ENCODE results near the gene CXCL17.

Gene CXCL17

DNA sequence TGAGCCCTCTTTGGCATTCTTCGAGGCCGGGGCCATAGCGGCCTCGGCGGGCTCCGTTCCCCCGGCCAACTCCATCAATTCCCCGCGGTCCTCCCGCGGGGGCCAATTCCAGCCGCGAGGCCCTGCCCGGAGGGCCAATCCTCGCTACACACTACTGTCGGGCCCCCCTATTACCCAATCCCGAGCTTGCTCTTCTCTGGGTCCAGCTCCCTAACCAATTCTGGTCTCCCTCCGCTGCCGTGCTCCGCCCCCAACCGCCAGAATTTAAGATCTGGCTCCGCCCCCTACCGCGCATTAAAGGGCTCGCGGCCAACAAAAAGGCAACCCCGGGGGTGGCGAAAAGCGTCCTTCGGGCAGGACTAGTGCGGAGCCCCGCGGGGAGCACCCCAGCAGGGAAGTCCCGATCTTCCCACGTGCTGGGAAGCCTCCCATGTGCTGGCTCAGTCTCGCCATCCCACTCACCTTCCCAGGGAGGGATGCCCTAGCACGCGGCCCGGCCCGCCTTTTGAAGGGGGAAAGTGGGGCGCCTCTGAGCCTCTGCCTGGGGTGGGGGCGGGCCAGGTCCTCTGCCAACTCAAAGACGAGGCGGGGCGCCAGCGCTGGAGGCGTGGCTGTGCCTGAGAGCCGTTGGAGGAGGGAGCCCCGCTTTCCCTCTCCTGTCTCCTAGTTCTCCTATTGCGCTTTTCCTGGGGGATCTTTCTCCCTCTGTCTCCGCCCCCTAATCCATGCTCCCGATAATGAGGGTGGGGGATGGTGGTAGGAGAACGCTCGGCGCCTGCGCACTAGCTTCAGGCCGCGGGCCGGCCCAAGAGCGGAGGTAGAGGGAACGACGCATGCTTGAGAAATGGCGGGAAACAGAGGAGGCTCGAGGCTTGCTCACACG, 19.0 kb downstream of the CXCL17 start:
- peak; percentile 93 for DNase-seq

DNA sequence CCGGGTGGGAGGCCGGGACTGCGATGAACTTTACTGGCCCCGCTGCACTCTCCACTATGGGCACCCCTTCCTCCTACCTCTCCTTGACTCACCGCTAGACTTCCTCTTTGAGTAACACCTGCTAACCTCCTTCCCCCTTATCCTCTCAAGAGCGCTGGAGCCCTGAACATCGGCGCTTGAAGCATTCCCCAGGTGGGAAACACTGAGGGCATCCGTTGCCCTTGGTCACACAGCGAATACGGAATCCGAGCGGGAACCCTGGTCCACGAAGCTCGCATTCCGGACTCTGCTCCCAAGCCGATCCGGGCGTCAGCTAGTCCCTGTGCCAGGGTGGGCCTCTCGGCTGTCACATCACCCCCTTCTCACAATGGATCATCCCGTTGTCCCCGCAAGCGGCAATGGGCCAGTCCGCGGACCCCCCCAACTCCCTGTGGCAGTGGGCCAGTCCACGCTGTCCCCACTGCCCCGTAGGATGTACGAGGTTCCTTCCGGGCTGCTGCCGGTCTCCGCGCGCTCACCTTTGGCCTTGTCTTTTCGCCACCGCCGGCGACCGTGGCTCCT, 19.8 kb downstream of the CXCL17 start:
- DNase-seq: peak; percentile 16

DNA sequence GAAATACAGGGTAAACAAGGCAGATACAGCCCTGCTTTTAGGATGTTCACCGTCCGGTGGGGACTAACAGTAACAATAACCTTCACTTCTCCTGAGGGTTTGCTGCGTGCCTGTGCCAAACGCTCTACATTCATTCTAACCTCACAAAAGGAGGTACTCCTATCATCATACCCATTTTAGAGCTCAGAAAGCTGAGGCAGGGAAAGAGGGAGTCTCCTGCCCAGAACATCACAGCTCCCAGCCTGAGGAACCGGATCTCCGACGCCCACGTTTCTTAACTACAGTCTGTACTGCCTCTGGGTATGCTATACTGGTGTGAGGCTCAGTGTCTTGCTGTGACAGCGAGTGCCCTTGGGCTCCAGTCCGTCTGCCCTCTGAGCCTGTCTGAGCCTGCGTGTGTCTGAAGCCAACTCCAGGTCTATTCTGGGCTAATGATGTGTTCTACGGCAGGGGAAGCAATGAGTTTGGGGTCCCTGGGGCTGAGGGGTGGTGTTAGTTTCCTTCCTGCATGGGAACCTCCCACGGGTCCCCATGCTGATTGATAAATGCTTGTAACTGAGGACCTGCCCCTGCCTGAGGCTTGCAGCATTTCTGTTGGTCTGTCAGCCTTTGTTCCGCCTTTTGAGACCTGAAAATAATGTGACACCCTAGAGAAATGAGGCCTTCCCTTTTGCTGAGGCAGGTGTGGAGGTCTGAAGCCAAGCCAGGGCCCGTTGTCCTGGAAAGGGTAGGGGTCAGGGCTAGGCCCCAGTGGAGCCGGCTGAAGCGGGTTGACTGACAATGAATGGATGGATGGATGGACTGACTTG, 20.4 kb downstream of the CXCL17 start:
- DNase-seq: no peak

- DNase-seq: no peak
These were observed 21.1 kb downstream of the CXCL17 start for GRCh38 chr19:42421591-42422031.

DNA sequence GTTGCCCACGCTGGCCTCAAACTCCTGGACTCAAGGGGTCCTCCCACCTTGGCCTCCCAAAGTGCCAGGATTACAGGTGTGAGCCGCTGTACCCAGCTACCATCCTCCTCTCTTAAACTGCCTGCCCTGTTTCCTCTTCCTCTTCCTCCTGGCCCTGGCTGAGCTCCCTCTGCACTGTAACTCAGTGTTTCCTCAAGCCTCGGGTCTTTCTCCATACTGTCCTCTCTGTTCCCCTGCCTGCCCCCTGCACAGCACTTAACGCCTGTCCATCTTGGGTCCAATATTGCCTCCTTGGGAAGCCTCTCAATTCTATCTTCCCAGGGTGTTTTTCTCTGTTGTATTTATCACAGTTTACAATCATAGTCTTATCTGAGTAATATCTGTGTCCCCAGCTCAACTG, 21.6 kb downstream of the CXCL17 start:
- no peak for DNase-seq

DNA sequence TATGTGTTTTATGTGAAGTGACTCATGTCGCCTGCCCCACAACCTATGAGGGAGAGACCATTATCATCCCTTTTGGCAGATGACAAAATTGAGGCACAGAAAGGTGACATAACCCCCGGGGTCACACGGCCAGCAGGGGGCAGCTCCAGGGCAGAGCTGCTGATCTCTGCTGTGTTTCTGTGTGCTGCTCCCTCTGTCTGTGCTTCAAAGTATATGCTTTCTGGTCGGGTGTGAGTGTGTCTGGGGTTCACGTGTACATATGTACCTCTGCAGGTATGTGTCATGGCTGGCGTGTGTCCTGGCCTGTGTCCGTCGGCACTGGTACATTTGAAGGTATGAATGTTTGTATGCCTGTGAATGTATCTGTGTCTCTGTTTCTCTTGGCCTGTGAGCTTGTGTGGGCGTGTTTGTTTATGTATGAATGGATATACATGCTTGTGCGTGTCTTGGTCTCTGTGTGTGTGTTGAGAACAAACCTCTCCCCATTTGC, 22.6 kb downstream of the CXCL17 start:
- peak; percentile 68 for DNase-seq

- DNase-seq: no peak
These were observed 23.4 kb downstream of the CXCL17 start for GRCh38 chr19:42419309-42419708.

GRCh38 chr19:42412661-42413076, 30.1 kb downstream of the CXCL17 start:
- DNase-seq: no peak

- DNase-seq: no peak
These were observed 30.5 kb downstream of the CXCL17 start for GRCh38 chr19:42412227-42412626.

DNA sequence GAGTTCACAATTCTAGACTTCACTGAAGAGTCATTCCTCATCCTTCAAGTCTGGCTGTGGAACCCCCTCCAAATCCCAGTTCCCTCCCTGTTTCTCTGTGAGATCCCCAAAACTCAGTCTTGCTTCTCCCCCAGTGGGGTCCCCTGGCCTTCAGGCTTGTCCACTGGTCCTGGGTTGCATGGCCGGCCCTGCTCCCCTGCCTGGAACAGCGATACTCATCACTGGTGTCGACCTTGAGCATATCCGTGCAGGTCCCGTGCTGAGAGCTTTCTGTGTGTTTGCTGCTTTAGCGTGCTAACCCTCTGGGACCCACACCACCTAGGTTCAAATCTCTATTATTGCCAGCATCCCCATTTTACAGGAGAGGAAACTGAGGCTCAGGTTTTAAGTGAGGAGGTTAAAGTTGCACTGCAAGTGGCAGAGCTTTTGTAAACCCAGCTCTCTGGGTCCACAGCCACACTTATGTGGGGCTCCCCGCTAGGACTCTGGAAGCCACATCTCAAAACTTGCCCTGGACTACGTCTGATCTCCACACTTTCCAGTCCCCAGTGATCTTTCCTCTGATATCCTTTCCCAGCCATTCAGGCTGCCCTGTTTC, 31.1 kb downstream of the CXCL17 start:
- DNase-seq: no peak

- no peak for DNase-seq
These were observed 32.4 kb downstream of the CXCL17 start for GRCh38 chr19:42410371-42410770.

- no peak for DNase-seq
These were observed 33.3 kb downstream of the CXCL17 start for GRCh38 chr19:42409477-42409876.

DNA sequence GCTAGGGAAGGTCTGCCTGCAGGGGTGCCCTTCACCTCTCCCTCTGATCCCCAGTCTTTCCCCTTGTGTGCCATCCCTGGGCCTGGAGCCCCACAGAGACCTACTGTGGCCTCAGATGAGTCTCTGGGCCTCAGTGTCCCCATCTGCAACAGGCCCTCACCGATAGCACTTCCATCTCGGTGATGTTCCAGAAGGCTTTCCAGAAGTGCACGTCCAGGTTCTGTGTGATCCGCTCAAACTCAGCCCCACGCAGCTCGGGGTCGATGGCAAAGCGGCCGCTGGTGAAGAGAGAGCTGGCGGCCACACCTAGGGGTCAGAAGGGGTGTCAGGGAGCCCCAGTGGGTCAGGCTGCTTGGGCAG, 35.0 kb downstream of the CXCL17 start:
- DNase-seq: no peak

DNA sequence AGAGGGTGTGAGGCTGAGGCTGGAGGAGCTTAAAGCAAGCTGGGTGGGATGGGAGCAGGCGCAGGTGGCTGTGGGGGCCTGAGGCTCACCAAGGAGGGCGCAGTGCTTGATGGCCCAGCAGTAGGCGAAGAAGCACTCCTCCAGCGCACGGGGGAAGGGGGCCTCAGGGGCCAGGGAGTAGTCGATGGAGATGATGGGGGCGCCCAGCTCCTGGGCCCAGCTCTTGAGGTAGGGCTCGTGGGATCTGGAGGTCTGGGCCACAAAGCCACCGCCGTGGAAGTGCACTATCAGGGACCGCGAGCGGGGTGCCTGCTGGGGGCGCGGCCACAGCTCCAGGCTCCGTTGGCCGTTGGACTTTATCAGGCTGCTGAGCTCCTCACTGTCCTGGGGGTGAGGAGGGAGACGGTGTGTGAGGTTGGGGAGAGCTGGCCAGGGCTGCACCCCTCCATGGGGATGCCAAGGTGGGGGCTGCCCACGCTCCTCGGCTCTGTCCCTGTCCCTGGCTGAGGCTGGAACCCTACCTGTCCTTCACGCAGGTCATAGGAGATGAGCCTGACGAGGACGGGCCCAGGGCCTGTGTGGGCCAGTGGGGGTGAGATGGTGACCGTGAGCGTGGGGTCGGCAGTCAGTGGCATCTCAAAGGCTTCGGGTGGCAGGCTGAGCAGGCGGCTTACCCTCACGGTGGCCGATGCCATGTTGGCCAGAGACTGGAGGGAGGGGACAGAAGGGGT, 35.5 kb downstream of the CXCL17 start:
- no peak for DNase-seq

GRCh38 chr19:42406111-42406510, 36.6 kb downstream of the CXCL17 start:
- no peak for DNase-seq

GRCh38 chr19:42403586-42403985, 39.2 kb downstream of the CXCL17 start:
- DNase-seq: no peak

DNA sequence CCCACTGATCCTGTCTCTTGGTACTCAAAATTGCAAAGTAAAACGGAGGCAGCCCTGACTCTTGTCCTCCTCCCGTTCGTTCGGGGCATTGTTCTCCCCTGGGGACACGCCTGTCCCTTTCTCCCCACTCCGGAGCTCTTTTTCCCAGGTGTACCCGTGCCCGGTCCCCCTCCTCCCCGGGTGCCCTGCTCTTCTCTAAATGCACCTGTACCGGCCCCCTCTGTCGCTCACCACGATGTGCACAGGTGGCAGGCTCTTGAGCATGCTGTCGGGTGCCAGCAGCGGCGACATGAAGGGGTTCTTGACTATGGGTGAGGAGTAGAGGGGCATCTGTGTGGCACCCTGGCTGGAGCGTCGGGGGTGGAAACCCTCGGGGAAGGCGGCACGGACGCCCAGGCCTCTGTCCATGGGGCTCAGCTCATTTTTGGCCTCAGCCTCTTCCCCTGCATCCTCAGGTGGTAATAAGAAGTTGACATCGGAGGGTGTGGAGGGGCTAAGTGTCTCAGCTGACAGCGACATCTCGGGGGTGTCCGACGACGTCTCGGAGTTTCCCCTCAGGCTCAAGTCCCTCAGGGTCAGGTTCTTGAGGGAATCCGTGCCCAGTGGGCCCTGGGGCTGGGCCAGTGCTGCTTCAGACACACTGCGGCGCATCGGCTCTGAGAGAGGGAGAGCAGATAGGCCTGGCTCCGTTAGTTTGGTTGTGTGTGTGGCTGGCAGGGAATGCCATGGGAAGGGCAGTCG, 40.2 kb downstream of the CXCL17 start:
- DNase-seq: no peak

DNA sequence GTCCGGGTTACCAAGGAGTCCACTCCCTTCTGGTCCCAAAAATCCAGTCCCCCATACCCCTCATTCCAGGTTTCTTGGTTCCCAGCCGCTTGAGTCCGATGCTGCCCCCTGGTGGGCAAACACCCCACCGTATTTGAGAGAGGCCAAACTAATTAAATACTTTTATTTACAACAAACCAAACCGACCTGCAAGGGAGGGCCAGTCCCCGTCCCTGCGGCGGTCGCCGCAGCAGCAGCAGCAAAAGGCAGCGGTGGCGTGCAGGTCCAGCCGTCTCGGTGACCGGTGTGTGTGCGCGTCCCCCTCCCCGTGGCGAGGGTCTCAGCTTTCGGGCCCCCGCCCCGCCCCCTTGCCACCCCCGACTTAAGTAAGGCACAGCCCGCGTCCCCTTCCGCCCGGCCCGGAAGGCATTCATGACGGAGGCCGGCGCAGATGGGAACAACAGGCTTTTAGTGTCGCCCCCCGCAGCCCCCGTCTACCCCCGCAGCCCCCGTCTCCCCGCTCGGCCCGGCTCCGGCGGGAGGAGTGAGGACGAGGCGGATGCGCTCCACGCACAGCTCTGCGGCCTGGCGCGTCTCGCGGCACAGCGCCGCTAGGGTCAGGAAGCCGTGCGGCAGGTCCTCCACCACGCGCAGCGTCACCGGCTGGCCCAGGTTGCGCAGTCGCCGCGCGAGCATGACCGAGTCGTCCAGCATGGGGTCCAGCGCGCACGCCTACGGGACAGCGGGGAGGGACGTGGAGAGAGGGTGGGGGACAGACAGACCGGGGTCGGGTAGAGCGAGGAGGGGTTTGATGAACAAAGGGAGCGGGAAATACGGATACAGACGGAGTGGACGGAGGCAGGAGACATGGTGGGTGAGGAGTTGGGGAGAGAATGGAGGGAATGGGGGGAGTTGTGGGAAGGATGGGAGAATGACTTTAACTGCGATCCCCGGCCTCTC, 41.1 kb downstream of the CXCL17 start:
- DNase-seq: peak; percentile 72

DNA sequence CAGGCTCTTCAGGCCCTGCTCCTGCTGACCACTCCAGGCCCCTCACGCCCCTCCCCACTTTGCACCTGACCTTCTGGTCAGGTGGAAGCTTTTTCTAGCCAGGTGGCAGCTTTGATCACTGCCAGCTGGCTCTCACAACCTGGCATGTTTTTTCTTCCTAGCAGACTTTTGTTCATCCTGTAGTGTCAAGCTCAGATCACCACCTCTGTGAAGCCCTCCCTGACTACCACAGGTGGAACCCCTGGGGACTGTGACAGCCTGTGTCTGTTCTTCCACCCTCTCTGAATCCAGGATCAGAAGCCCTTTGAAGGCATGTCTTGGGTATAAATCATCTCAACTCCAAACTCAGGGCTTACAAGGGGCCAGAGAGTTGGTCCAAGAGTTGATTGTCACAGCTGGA, 42.3 kb downstream of the CXCL17 start:
- DNase-seq: no peak

All from activated T-cell treated with anti-CD3 and anti-CD28 coated beads for 4 hours (primary cell).